NB4 (cell line): Measurements from ENCODE around the gene PTPRG.

Source experiments
- POLR2A ChIP-seq: IDR thresholded peaks from 2 replicates; pipeline ENCODE4 v1.6.1; 2011; ENCODE audit warnings: mild to moderate bottlenecking; ENCODE audit not compliant: insufficient read length; ENCODE audit errors: extremely low read depth
- TF ChIP-seq, protein P1 (sequence below): IDR thresholded peaks from one replicate; pipeline ENCODE4 v1.5.1; 2012; ENCODE audit warnings: low read depth, low read length
- TF ChIP-seq, protein P2 (sequence below): IDR thresholded peaks from 2 replicates; pipeline ENCODE4 v1.6.1; 2011; ENCODE audit warnings: low read depth, low read length

DNA sequence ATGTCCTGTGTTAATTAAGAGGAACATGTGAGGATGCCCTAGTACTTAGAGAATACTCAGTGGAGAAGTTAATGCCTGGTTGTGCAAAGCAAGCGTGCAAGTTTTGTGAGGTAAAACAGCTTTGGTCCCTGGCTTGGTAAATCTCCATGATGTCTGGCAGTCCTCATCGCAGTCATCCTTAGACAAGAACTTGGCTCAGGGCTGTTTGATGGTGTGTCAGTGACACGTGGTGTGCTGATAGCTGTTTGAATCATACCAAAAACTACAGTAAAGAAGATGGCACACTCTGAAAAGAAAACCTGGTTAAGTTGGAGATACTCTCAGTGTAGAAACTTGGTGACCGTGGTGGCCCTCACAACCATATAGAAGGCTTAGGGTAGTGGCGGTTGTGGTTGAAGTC is 450.3 kb downstream of the PTPRG start:
- TF ChIP-seq, protein P1, sequence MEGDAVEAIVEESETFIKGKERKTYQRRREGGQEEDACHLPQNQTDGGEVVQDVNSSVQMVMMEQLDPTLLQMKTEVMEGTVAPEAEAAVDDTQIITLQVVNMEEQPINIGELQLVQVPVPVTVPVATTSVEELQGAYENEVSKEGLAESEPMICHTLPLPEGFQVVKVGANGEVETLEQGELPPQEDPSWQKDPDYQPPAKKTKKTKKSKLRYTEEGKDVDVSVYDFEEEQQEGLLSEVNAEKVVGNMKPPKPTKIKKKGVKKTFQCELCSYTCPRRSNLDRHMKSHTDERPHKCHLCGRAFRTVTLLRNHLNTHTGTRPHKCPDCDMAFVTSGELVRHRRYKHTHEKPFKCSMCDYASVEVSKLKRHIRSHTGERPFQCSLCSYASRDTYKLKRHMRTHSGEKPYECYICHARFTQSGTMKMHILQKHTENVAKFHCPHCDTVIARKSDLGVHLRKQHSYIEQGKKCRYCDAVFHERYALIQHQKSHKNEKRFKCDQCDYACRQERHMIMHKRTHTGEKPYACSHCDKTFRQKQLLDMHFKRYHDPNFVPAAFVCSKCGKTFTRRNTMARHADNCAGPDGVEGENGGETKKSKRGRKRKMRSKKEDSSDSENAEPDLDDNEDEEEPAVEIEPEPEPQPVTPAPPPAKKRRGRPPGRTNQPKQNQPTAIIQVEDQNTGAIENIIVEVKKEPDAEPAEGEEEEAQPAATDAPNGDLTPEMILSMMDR: no peak
- no peak for TF ChIP-seq POLR2A
- TF ChIP-seq, protein P2, sequence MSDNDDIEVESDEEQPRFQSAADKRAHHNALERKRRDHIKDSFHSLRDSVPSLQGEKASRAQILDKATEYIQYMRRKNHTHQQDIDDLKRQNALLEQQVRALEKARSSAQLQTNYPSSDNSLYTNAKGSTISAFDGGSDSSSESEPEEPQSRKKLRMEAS: no peak
